Natural killer cell (primary cell): ENCODE results near the gene HOXD11. TPM values are rescaled to one million over a fixed set of nuclear protein-coding genes. Genes with fewer than 3 reads are reported as not detected.

Experiments used
- ATAC-seq, 3 donors: fragments of 150-1000 bp in 2 of 3; fragments of 200-7000 bp in 1 of 3; cut with Tn5 transposase; 1 replicate in 1 of 3; 2 replicates in 2 of 3; pipeline ENCODE4 v1.10.0; 2021; ENCODE audit warnings: mild to moderate bottlenecking in 2 of 3, moderate library complexity in 2 of 3
- DNase-seq, 2 donors: peaks; one replicate each; pipeline versions ENCODE4 v3.0.0 to v3.0.0-alpha.2; 2013 to 2021; ENCODE audit warnings: mixed read lengths in 1 of 2
- H3K27ac ChIP-seq: one replicate; pipeline ENCODE4 v1.5.1; 2013; ENCODE audit warnings: mild to moderate bottlenecking, low read length
- H3K27me3 ChIP-seq: one replicate; pipeline ENCODE4 v1.6.1; 2013; ENCODE audit warnings: low read length; ENCODE audit not compliant: control insufficient read depth, insufficient read depth
- H3K36me3 ChIP-seq: one replicate; pipeline ENCODE4 v1.6.1; 2013; ENCODE audit warnings: low read length; ENCODE audit not compliant: control insufficient read depth, insufficient read depth
- H3K4me1 ChIP-seq: one replicate; pipeline ENCODE4 v1.6.1; 2013; ENCODE audit warnings: low read length; ENCODE audit not compliant: control insufficient read depth, insufficient read depth
- H3K4me3 ChIP-seq: one replicate; pipeline ENCODE4 v1.5.1; 2013; ENCODE audit warnings: low read length
- H3K9me3 ChIP-seq: one replicate; pipeline ENCODE4 v1.6.1; 2013; ENCODE audit warnings: low read length; ENCODE audit not compliant: control insufficient read depth, insufficient read depth
- H3K27ac Mint-ChIP-seq, 2 donors: one replicate each; pipeline ENCODE4 v1.8.0; 2022; ENCODE audit warnings: mild to moderate bottlenecking in 2 of 2, mixed read lengths in 2 of 2, moderate library complexity in 1 of 2
- H3K27me3 Mint-ChIP-seq, 2 donors: one replicate each; pipeline ENCODE4 v1.8.0; 2022; ENCODE audit warnings: low read depth in 2 of 2, mixed read lengths in 2 of 2
- H3K36me3 Mint-ChIP-seq: one replicate; pipeline ENCODE4 v1.8.0; 2022; ENCODE audit warnings: mixed read lengths
- H3K4me1 Mint-ChIP-seq, 2 donors: one replicate each; pipeline ENCODE4 v1.8.0; 2022; ENCODE audit warnings: mixed read lengths in 2 of 2
- H3K4me3 Mint-ChIP-seq: one replicate; pipeline ENCODE4 v1.8.0; 2022; ENCODE audit warnings: mild to moderate bottlenecking, moderate library complexity, mixed read lengths
- H3K9me3 Mint-ChIP-seq, 2 donors: one replicate each; pipeline ENCODE4 v1.8.0; 2022; ENCODE audit warnings: mixed read lengths in 2 of 2
- CTCF ChIP-seq: fragments of 200-600 bp; IDR thresholded peaks from one replicate; pipeline ENCODE4 v1.8.0; 2022; ENCODE audit warnings: antibody characterized with exemption
- WGBS: methylation state at CpG from one replicate; pipeline ENCODE4 v1.1.7; 2013; ENCODE audit warnings: missing lambda C conversion rate; ENCODE audit not compliant: insufficient coverage; 5-methylcytosine and 5-hydroxymethylcytosine counted together
- intact Hi-C: fragments of 100-400 bp; cut with micrococcal nuclease; formaldehyde crosslinking; loops from one replicate; pipeline ENCODE4 v1.14.2; 2022
- total RNA-seq, 4 donors: library from RNA; stranded (reverse); fragments of 120-200 nt in 1 of 4; gene quantifications; one replicate each; pipeline versions ENCODE4 v1.2.3 to v1.2.4, GENCODE V29; 2013 to 2022

Gene HOXD11
- not detected for total RNA-seq
- total RNA-seq (2013) = not detected

GRCh38 chr2:176106581-176107539 lies at the start of gene HOXD11:
Gene HOXD11, plus strand, starts transcription at chr2:176107280. Its CDS starts 76 bp downstream, at chr2:176107356.
- intact Hi-C loops = no loop called here
- Histone ChIP-seq H3K4me3 (no peak within 1 kb of the TSS), H3K9me3 (peaks cover under 1% of the 10 kb centered on the region), H3K27ac (no peak within 1 kb of the TSS), H3K36me3 (no peaks in the 10 kb centered on the region), H3K4me1 (peaks cover 3% of the 10 kb centered on the region), H3K27me3 (peaks cover 75% of the 10 kb centered on the region)
- DNase-seq (peak in 1 of 2 donors; percentile 36), ATAC-seq (no peak)
- peak within 1 kb of the TSS; percentile 51 for H3K4me3 Mint-ChIP-seq
- H3K9me3 Mint-ChIP-seq = no peaks in the 10 kb centered on the region
- no peak within 1 kb of the TSS for H3K27ac Mint-ChIP-seq
- peaks cover 8% of the 10 kb centered on the region for H3K36me3 Mint-ChIP-seq
- peaks cover 0 to 27% of the 10 kb centered on the region in 2 donors for H3K4me1 Mint-ChIP-seq
- peaks cover 78 to 80% of the 10 kb centered on the region in 2 donors for H3K27me3 Mint-ChIP-seq
- TF ChIP-seq CTCF = no peak
- WGBS = 7% methylated on average over 83 of the region's 85 CpGs

GRCh38 chr2:176063958-176064357 lies 43.1 kb upstream of the HOXD11 start:
- peaks cover 40 to 46% of the 10 kb centered on the region in 2 donors for H3K27me3 Mint-ChIP-seq
- Histone ChIP-seq H3K36me3 (no peaks in the 10 kb centered on the region), H3K27ac (no peak overlapping the region), H3K4me1 (peaks cover 6% of the 10 kb centered on the region), H3K27me3 (peaks cover 39% of the 10 kb centered on the region), H3K4me3 (no peak overlapping the region), H3K9me3 (no peaks in the 10 kb centered on the region)
- H3K4me1 Mint-ChIP-seq = no peaks in the 10 kb centered on the region
- no peaks in the 10 kb centered on the region for H3K9me3 Mint-ChIP-seq
- 36% methylated on average over 1 of the region's 2 CpGs for WGBS
- intact Hi-C loops = no loop called here
- H3K27ac Mint-ChIP-seq = no peak overlapping the region
- DNase-seq (no peak), ATAC-seq (no peak)
- H3K36me3 Mint-ChIP-seq = no peaks in the 10 kb centered on the region
- no peak for TF ChIP-seq CTCF
- H3K4me3 Mint-ChIP-seq = no peak overlapping the region

- WGBS = 9% methylated on average over 55 of the region's 56 CpGs
- Histone ChIP-seq H3K27ac (no peak overlapping the region), H3K4me3 (no peak overlapping the region), H3K27me3 (peaks cover 53% of the 10 kb centered on the region), H3K4me1 (peaks cover 6% of the 10 kb centered on the region), H3K9me3 (peaks cover under 1% of the 10 kb centered on the region), H3K36me3 (no peaks in the 10 kb centered on the region)
- H3K9me3 Mint-ChIP-seq = no peaks in the 10 kb centered on the region
- intact Hi-C loops = no loop called here
- no peak overlapping the region for H3K4me3 Mint-ChIP-seq
- no peaks in the 10 kb centered on the region for H3K4me1 Mint-ChIP-seq
- TF ChIP-seq CTCF = no peak
- no peak for ATAC-seq
- peaks cover 55 to 58% of the 10 kb centered on the region in 2 donors for H3K27me3 Mint-ChIP-seq
- no peak overlapping the region for H3K27ac Mint-ChIP-seq
- no peak for DNase-seq
- no peaks in the 10 kb centered on the region for H3K36me3 Mint-ChIP-seq
These were observed 40.2 kb upstream of the HOXD11 start for GRCh38 chr2:176066645-176067588.
